OCI-LY7 (cell line): ENCODE measurements around the gene FSHR. TPM values are rescaled to one million over a fixed set of nuclear protein-coding genes. Genes with fewer than 3 reads are reported as not detected.

Experiments used
- BruUV-seq: library from RNA; stranded (reverse); fragments of 400-500 nt; replicated peaks from 2 replicates; lab custom pipeline; 2021; lab: Mats Ljungman, UMichigan
- CTCF ChIA-PET: fragments of 300-600 bp; sonication (Branson Sonifier 250); formaldehyde crosslinking; loops from one replicate; lab custom pipeline; 2022; ENCODE audit warnings: antibody characterized with exemption; ENCODE audit not compliant: unreplicated experiment; lab: Charles Lee
- POLR2A ChIA-PET: fragments of 300-600 bp; sonication (Branson Sonifier 250); formaldehyde crosslinking; loops from one replicate; lab custom pipeline; 2022; ENCODE audit warnings: antibody characterized with exemption; lab: Charles Lee
- DNase-seq: peaks from one replicate; pipeline ENCODE4 v3.0.0-alpha.2; 2015; ENCODE audit warnings: low spot score
- H2AFZ ChIP-seq: fragments of 200-600 bp; sonication (generic), shearing (Covaris generic); 2 replicates; pipeline ENCODE4 v1.6.1; 2014; ENCODE audit warnings: mild to moderate bottlenecking, antibody characterized with exemption, low read length, moderate library complexity
- H3K27ac ChIP-seq: fragments of 200-600 bp; sonication (generic); 2 replicates; pipeline ENCODE4 v1.5.1; 2014; ENCODE audit warnings: mixed run types, low read depth, mild to moderate bottlenecking, moderate library complexity, low read length, inconsistent platforms; ENCODE audit not compliant: poor library complexity, severe bottlenecking
- H3K36me3 ChIP-seq: fragments of 200-600 bp; sonication (generic); 2 replicates; pipeline ENCODE4 v1.6.1; 2014; ENCODE audit warnings: mild to moderate bottlenecking, antibody characterized with exemption, low read length, moderate library complexity, mixed read lengths; ENCODE audit not compliant: insufficient read depth
- H3K4me1 ChIP-seq: fragments of 200-600 bp; sonication (generic); 2 replicates; pipeline ENCODE4 v1.5.1; 2014; ENCODE audit warnings: mild to moderate bottlenecking, low read length; ENCODE audit not compliant: insufficient read depth, poor library complexity, severe bottlenecking
- H3K4me2 ChIP-seq: fragments of 200-600 bp; sonication (generic); 2 replicates; pipeline ENCODE4 v1.6.1; 2014; ENCODE audit warnings: mild to moderate bottlenecking, low read length
- H3K4me3 ChIP-seq: fragments of 200-600 bp; sonication (generic); 2 replicates; pipeline ENCODE4 v1.5.1; 2014; ENCODE audit warnings: mild to moderate bottlenecking, low read depth, low read length; ENCODE audit not compliant: poor library complexity, severe bottlenecking
- H3K79me2 ChIP-seq: fragments of 200-600 bp; sonication (generic); 2 replicates; pipeline ENCODE4 v1.6.1; 2016; ENCODE audit warnings: low read depth, mild to moderate bottlenecking, low read length, moderate library complexity, mixed read lengths; ENCODE audit not compliant: insufficient read depth
- H3K9me2 ChIP-seq: fragments of 200-600 bp; sonication (generic); 2 replicates; pipeline ENCODE4 v1.6.1; 2016; ENCODE audit warnings: mild to moderate bottlenecking, low read length, mixed read lengths; ENCODE audit not compliant: insufficient read depth
- H3K9me3 ChIP-seq: fragments of 200-600 bp; sonication (generic); 2 replicates; pipeline ENCODE4 v1.6.1; 2014; ENCODE audit warnings: mild to moderate bottlenecking, mixed run types, low read length, mixed read lengths
- H4K20me1 ChIP-seq: fragments of 200-600 bp; sonication (generic); 2 replicates; pipeline ENCODE4 v1.6.1; 2014; ENCODE audit warnings: mild to moderate bottlenecking, antibody characterized with exemption, low read length, moderate library complexity, mixed read lengths; ENCODE audit not compliant: insufficient read depth
- EZH2phosphoT487 ChIP-seq: fragments of 200-600 bp; sonication (generic); IDR thresholded peaks from 2 replicates; pipeline ENCODE4 v1.6.1; 2018; ENCODE audit warnings: low read depth, borderline replicate concordance, mild to moderate bottlenecking, mixed run types, antibody characterized with exemption, low read length, moderate library complexity, mixed read lengths
- intact Hi-C: fragments of 100-400 bp; cut with micrococcal nuclease; formaldehyde crosslinking; loops from one replicate; pipeline ENCODE4 v1.10.0; 2022; ENCODE audit not compliant: unreplicated experiment
- total RNA-seq, 2 experiments: library from RNA; depleted of rRNA in 1 of 2; stranded (reverse); fragments of >200 nt in 1 of 2; shearing (Covaris generic) in 1 of 2; gene quantifications; 2 replicates each; pipeline ENCODE4 v1.2.3, GENCODE V29; 2014 to 2022
- TF ChIP-seq, protein P1 (sequence below): fragments of 200-600 bp; sonication (generic); conservative IDR thresholded peaks from 2 replicates; pipeline ENCODE4 v1.5.1; 2014; ENCODE audit warnings: mild to moderate bottlenecking, antibody characterized with exemption, low read length, moderate library complexity, mixed read lengths

Gene FSHR
- total RNA-seq, 2 experiments from 2014 or later: not detected

DNA sequence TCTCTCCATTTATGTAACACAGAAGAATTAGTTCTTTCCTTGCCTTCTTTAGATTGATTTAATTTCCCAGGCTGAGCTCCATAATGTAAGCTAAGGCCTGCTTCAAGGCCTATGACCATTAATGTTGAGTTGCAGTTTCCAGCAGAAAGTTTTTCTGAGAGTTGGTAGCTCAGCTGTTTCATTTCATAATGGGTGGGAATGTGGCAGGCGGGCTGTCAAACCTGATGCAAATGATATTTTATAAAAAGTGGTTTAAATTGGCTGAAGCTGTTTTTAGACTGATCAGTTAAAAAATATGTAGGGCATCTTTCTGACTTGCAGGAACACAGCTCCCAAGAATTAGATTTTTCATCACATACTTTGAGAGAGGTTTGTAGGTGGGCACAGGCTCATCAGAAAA, 40.4 kb upstream of the FSHR start:
- no peaks in the 10 kb centered on the region for H4K20me1 ChIP-seq
- ChIA-PET CTCF (no interaction called here), POLR2A (interaction anchor here (0.9 kb wide), 1 partner anchor 206 kb away, joined by 4 read pairs; no protein-coding TSS in a partner anchor)
- H3K79me2 ChIP-seq: no peaks in the 10 kb centered on the region
- H3K4me1 ChIP-seq: no peaks in the 10 kb centered on the region
- H3K9me2 ChIP-seq: no peaks in the 10 kb centered on the region
- intact Hi-C loops: no loop called here
- DNase-seq: no peak
- H3K36me3 ChIP-seq: no peaks in the 10 kb centered on the region
- no peaks in the 10 kb centered on the region for H3K9me3 ChIP-seq
- H2AFZ ChIP-seq: no peak overlapping the region
- BruUV-seq: no TSS peak
- TF ChIP-seq, protein P1, sequence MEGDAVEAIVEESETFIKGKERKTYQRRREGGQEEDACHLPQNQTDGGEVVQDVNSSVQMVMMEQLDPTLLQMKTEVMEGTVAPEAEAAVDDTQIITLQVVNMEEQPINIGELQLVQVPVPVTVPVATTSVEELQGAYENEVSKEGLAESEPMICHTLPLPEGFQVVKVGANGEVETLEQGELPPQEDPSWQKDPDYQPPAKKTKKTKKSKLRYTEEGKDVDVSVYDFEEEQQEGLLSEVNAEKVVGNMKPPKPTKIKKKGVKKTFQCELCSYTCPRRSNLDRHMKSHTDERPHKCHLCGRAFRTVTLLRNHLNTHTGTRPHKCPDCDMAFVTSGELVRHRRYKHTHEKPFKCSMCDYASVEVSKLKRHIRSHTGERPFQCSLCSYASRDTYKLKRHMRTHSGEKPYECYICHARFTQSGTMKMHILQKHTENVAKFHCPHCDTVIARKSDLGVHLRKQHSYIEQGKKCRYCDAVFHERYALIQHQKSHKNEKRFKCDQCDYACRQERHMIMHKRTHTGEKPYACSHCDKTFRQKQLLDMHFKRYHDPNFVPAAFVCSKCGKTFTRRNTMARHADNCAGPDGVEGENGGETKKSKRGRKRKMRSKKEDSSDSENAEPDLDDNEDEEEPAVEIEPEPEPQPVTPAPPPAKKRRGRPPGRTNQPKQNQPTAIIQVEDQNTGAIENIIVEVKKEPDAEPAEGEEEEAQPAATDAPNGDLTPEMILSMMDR: no peak
- H3K4me2 ChIP-seq: no peak overlapping the region
- no peak overlapping the region for H3K4me3 ChIP-seq
- H3K27ac ChIP-seq: no peak overlapping the region

DNA sequence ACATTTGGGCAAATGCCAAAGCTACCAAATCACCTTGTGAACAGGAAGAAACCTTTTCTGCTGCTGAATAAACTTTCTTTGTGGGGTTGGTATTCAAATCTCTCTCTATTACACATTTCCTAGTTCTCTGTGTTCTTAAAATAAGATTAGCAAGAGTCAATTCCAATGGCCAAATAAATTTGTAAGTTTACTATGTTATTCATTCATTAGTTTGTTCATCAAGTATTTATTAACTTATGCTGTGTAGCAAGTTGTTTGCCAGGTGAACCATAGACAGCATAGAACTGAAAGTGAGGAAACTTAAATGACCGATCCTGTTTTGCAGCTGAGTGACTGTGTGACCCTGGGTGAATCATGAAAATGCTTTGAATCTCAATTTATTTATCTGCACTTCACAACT, 37.7 kb upstream of the FSHR start:
- Histone ChIP-seq H3K27ac (no peak overlapping the region), H3K4me3 (no peak overlapping the region), H4K20me1 (no peaks in the 10 kb centered on the region), H3K4me1 (no peaks in the 10 kb centered on the region), H3K79me2 (no peaks in the 10 kb centered on the region), H2AFZ (no peak overlapping the region), H3K9me2 (no peaks in the 10 kb centered on the region), H3K36me3 (no peaks in the 10 kb centered on the region), H3K4me2 (no peak overlapping the region), H3K9me3 (no peaks in the 10 kb centered on the region)
- POLR2A ChIA-PET: no interaction called here
- DNase-seq: no peak
- CTCF ChIA-PET: no interaction called here
- no TSS peak for BruUV-seq
- TF ChIP-seq, protein P1: no peak
- TF ChIP-seq EZH2phosphoT487: no peak
- intact Hi-C loops: no loop called here

DNA sequence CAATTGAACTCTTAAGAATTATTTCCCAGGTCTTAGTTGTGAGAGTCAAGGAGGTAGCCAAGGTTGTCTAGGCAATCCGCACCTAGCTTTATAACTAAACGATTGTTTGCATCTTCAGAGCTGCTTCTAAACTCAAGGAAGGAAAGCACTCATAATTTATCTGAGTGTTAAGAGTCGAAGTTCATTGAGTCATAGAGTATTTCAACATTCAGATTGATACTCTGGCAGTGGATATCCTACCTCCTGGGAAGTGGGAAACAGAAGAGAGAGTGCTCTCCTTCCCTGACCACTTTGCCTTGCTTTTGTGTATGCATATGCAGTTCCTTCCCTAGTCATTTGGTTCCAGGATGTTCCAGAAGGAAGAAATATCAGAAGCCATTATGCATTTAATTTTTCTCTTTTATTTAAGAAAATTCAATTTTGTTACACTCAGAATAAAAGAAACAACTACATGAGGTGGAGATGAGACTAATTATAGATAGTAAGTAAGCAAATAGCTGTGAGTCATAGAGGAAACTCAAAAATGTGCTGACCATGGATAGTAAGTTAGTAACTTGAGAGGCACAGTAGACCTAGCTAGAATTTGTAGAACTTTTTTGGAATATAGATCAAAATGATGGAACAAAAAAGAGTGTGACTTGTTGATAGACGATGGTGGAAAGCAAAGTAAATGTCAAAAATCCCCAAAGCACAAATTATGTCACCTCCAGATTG, 35.4 kb upstream of the FSHR start:
- Histone ChIP-seq H2AFZ (no peak overlapping the region), H3K4me3 (no peak overlapping the region), H3K9me2 (no peaks in the 10 kb centered on the region), H3K79me2 (no peaks in the 10 kb centered on the region), H3K27ac (no peak overlapping the region), H3K4me1 (no peaks in the 10 kb centered on the region), H3K9me3 (no peaks in the 10 kb centered on the region), H4K20me1 (no peaks in the 10 kb centered on the region), H3K4me2 (no peak overlapping the region), H3K36me3 (no peaks in the 10 kb centered on the region)
- TF ChIP-seq, protein P1: no peak
- no peak for TF ChIP-seq EZH2phosphoT487
- ChIA-PET CTCF (no interaction called here), POLR2A (no interaction called here)
- BruUV-seq: no TSS peak
- intact Hi-C loops: no loop called here
- DNase-seq: no peak
